Subcutaneous abdominal adipose tissue (tissue), 5 donors: ENCODE data around the gene HCK.

Experiments used
- H3K27ac ChIP-seq: one replicate; pipeline ENCODE4 v1.7.0; 2013; ENCODE audit warnings: low read depth, mild to moderate bottlenecking, inconsistent platforms, low read length, moderate library complexity
- H3K27me3 ChIP-seq, 5 donors: one replicate each; pipeline ENCODE4 v1.7.0; 2013; ENCODE audit warnings: low read length in 5 of 5, inconsistent platforms in 1 of 5; ENCODE audit not compliant: control insufficient read depth in 5 of 5, insufficient read depth in 4 of 5
- H3K36me3 ChIP-seq, 5 donors: one replicate each; pipeline ENCODE4 v1.7.0; 2013; ENCODE audit warnings: low read length in 5 of 5; ENCODE audit not compliant: control insufficient read depth in 5 of 5, insufficient read depth in 5 of 5
- H3K4me1 ChIP-seq, 5 donors: one replicate each; pipeline ENCODE4 v1.7.0; 2013; ENCODE audit warnings: low read length in 5 of 5, mild to moderate bottlenecking in 3 of 5, moderate library complexity in 1 of 5; ENCODE audit not compliant: control insufficient read depth in 5 of 5, insufficient read depth in 5 of 5
- H3K4me3 ChIP-seq, 5 donors: one replicate each; pipeline ENCODE4 v1.7.0; 2013; ENCODE audit warnings: low read length in 5 of 5, low read depth in 1 of 5
- H3K9ac ChIP-seq, 5 donors: one replicate each; pipeline ENCODE4 v1.7.0; 2013; ENCODE audit warnings: low read length in 5 of 5, mild to moderate bottlenecking in 4 of 5, moderate library complexity in 3 of 5
- H3K9me3 ChIP-seq, 5 donors: one replicate each; pipeline ENCODE4 v1.7.0; 2013; ENCODE audit warnings: low read length in 5 of 5; ENCODE audit not compliant: control insufficient read depth in 5 of 5
- donor health status: healthy.
- donor health status: healthy.
- donor health status: healthy.
- donor health status: healthy.
- donor health status: healthy.

HCK gene

DNA sequence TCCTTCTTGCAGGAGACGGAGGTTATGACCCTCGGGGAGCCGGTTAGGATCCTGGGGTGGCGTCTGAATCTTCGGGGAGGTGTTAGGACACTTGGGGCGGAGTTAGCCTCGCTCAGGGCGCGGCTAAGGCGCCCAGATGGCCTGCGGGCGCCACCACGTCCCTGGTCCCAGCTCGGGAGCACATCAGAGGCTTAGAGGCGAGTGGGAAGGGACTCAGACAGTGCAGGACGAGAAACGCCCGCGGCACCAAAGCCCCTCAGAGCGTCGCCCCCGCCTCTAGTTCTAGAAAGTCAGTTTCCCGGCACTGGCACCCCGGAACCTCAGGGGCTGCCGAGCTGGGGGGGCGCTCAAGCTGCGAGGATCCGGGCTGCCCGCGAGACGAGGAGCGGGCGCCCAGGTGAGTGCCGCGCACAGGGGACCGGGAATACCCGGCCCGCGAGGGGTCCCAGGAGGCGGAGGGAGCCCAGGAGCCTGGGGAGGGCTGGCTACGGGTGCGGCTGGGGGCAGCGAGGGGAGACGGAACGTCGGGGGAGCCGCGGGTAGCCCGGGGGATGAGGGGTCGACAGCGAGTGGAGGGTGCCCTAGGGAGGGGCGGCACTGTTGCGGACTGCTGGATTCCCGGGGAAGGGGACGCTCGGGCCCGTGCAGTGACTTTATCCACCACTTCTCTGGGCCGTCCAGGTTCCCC, at the start of gene HCK:
HCK (plus strand) TSS at position 153 of the 688 bp plus-strand sequence.
- peaks cover 18 to 34% (median 27%) of the 10 kb centered on the region in 5 donors for H3K27me3 ChIP-seq
- peaks cover 0 to 3% (median 0%) of the 10 kb centered on the region in 5 donors for H3K36me3 ChIP-seq
- peak within 1 kb of the TSS in 2 of 5 donors; percentile 51 to 56 for H3K9ac ChIP-seq
- H3K4me3 ChIP-seq = peak within 1 kb of the TSS; percentile 25 to 66 (median 40)
- H3K27ac ChIP-seq = no peak within 1 kb of the TSS
- H3K9me3 ChIP-seq = no peaks in the 10 kb centered on the region
- peaks cover 0 to 21% (median 9%) of the 10 kb centered on the region in 5 donors for H3K4me1 ChIP-seq

DNA sequence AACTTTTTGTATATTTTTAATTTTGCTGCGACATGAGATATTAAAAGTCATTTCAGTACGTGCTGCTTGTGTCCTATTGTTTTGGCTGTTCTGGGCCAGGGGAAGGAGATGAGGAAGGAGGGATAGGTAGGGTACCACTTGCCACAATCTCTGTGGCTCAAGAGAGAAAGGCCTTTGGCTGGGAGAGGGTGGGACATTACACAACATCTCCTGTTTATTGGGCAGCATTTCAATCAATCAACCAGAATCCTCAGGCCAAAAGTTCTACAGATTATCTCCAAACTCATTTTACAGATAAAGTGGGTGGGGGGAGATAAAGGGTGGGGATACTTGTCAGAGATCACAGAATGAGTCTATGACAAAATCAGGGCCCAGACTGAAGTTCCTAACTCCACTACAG, 48.7 kb upstream of the HCK start:
- H3K9me3 ChIP-seq = no peaks in the 10 kb centered on the region
- peaks cover 0 to 29% (median 16%) of the 10 kb centered on the region in 5 donors for H3K4me1 ChIP-seq
- H3K4me3 ChIP-seq = no peak overlapping the region
- no peaks in the 10 kb centered on the region for H3K36me3 ChIP-seq
- peaks cover 0 to 6% (median 0%) of the 10 kb centered on the region in 5 donors for H3K27me3 ChIP-seq
- no peak overlapping the region for H3K9ac ChIP-seq
- no peak overlapping the region for H3K27ac ChIP-seq

DNA sequence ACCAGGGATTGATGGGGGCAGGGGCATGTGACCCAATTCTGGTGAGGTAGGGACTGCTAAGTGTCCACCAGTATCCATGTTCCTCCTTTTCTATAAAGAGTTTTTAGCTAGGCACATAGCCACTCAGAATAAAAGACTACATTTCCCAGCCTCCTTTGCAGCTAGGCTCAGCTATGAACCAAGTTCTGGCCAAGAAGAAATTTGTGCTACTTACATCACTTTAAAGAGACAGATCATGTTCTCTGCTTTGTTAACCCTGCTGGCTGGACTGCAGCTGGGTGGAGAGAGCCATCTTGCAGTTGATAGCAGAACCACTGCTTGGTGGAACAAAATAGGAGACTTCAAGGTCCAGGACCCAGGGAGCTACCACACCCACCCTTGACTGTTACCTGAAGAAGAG, 47.1 kb upstream of the HCK start:
- Histone ChIP-seq H3K36me3 (no peaks in the 10 kb centered on the region), H3K9ac (no peak overlapping the region), H3K9me3 (no peaks in the 10 kb centered on the region), H3K27me3 (peaks cover 0 to 11% (median 1%) of the 10 kb centered on the region in 5 donors), H3K4me3 (no peak overlapping the region), H3K4me1 (peaks cover 0 to 43% (median 20%) of the 10 kb centered on the region in 5 donors), H3K27ac (no peak overlapping the region)

DNA sequence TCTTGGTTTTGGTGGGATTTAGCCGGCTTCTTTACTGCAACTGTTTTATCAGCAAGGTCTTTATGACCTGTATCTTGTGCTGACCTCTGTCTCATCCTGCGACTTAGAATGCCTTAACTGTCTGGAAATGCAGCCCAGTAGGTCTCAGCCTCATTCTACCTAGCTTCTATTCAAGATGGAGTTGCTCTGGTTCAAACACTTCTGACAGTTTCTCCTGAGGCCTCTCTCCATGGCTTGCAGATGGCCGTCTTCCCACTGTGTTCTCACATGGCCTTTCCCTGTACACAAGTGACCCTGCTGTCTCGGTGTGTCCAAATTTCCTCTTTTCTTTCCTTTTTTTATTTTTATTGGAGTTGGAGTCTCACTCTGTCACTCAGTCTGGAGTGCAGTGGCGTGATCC, 46.0 kb upstream of the HCK start:
- no peaks in the 10 kb centered on the region for H3K36me3 ChIP-seq
- H3K9ac ChIP-seq = no peak overlapping the region
- no peak overlapping the region for H3K4me3 ChIP-seq
- no peaks in the 10 kb centered on the region for H3K9me3 ChIP-seq
- peaks cover 0 to 11% (median 2%) of the 10 kb centered on the region in 5 donors for H3K27me3 ChIP-seq
- H3K4me1 ChIP-seq = peaks cover 0 to 44% (median 20%) of the 10 kb centered on the region in 5 donors
- H3K27ac ChIP-seq = no peak overlapping the region

DNA sequence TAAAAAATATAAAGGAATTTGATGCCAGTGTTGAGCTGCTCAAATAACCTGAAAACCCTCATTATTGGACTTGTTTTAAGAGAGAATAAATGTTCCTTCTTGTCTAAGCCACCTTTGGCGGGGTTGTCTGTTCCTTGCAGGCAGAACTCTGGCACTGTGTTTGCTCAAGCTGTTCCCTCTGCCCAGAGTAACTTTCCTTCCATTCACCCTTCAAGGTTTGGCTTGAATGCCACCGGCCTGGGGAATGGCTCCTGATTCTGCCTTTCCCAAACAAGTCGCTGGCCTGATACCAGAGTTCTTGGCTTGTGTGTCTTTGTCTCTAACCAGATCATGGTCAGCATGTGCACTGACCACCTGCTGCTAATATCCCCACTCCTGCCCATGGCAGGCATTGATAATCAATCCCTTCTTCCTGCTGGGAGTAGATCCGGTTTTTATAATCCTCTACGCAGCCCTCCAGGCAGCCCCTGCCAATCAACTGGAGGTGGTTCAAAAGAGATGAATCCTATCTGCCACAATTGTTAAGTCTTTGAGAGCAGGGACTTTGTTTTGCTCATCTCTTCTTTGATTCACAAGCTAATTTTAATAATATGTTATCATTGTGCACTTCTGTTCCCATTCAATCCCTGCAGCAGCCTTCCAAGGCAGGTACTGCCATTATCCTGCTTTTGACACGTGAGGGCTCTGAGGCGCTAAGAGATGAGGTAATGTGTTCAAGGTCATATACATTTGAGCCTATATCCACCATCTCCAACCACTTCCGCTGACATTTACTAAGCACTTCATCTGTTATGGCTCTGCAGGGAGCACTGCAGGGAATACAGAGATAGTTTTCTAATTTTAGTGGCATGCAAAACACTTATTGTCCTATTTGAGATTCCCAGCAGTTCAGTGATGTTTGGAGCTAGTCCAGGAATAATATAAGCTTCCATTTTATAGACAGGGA, 44.9 kb upstream of the HCK start:
- H3K36me3 ChIP-seq = no peaks in the 10 kb centered on the region
- peak overlapping the region; percentile 57 for H3K27ac ChIP-seq

DNA sequence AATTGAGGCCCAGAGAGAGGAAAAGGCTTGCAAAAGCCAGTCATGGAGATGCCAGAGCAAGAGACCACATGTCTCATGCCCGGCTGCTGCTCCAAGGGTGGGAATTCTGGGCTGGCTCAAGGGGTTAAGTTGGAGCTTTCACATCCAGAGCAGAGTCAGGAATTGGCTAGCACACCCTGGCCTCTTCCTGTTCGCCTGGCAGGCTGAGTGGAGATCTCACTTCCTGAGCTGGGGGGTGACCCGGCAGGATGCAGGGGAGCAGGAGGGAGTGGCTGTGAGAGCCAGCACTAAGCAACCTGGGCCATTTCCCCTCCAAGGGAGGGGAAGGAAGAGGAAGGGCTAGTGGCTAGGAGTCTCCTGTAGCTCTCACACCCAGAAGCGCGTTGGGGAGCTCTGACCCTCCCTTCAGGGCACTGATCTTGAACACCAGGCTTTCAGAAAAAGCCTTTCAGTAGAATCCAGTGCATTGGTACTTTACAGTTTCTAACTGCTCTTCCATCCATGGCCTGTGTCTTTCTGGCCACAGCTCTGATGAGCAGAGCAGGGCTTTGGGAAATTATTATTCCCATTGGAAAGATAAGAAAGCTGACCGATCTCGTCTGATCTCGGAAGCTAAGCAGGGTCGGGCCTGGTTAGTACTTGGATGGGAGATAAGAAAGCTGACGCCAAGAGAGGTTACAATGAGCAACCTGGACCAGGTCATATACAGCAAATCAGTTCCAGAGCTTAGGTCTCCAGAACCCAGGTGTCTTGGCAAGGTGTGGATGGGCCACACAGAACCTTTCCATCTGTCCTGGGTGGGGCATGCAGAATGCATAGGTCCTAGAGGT, 44.0 kb upstream of the HCK start:
- Histone ChIP-seq H3K4me1 (peaks cover 0 to 54% (median 20%) of the 10 kb centered on the region in 5 donors), H3K9me3 (no peaks in the 10 kb centered on the region), H3K4me3 (peak overlapping the region in 1 of 5 donors; percentile 8), H3K27me3 (peaks cover 3 to 11% (median 7%) of the 10 kb centered on the region in 5 donors), H3K9ac (peak overlapping the region in 1 of 5 donors; percentile 24), H3K36me3 (no peaks in the 10 kb centered on the region), H3K27ac (peak overlapping the region; percentile 57)

More for the DNA sequence above, 44.9 kb upstream of the HCK start:
- no peaks in the 10 kb centered on the region for H3K9me3 ChIP-seq
- H3K27me3 ChIP-seq = peaks cover 0 to 11% (median 6%) of the 10 kb centered on the region in 5 donors
- H3K4me1 ChIP-seq = peaks cover 0 to 51% (median 20%) of the 10 kb centered on the region in 5 donors
- H3K9ac ChIP-seq = no peak overlapping the region
- no peak overlapping the region for H3K4me3 ChIP-seq

DNA sequence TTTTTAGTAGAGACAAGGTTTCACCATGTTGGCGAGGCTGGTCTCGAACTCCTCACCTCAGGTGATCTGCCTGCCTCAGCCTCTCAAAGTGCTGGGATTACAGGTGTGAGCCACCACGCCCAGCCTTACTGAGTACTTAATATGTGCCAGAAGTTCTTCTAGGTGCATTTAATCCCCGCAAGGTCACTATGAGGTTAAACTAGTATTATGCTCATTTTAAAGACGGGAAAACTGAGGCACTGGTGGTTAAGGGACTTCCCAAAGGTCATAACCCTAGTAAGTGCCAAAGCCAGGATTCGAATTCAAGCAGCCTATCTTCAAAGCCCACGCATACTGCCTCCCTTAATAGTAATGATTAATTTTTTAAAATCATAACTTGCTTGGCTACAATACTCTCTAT, 42.5 kb upstream of the HCK start:
- H3K9ac ChIP-seq = peak overlapping the region in 1 of 5 donors; percentile 23
- H3K36me3 ChIP-seq = no peaks in the 10 kb centered on the region
- peaks cover 0 to 59% (median 20%) of the 10 kb centered on the region in 5 donors for H3K4me1 ChIP-seq
- H3K9me3 ChIP-seq = no peaks in the 10 kb centered on the region
- H3K4me3 ChIP-seq = peak overlapping the region in 1 of 5 donors; percentile 83
- H3K27ac ChIP-seq = no peak overlapping the region
- peaks cover 3 to 11% (median 7%) of the 10 kb centered on the region in 5 donors for H3K27me3 ChIP-seq

DNA sequence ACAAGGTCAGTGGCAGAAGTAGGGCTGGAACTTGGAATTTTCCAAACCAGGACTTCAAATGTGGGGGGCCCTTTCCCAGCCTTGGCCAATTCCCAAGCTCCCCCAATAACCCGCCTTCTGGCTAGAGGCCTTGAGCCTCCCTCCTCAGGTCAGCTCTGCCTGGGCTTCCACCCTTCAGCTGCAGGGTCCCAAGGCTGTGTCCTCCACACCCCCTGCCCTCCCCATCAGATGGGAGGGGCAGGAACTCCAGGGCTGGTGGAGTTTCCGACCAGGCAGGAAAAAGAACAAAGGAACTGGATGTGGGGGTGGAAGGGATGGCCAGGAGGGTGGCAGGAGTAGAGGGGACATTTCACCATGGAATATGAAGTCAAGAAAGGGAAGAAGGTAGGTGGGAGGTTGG, 41.9 kb upstream of the HCK start, which contains the start of gene CCM2L:
CCM2L (plus strand) TSS at position 338 of the 400 bp plus-strand sequence; CDS start at position 355, 17 bp downstream.
- Histone ChIP-seq H3K4me3 (peak within 1 kb of the TSS in 4 of 5 donors; percentile 58 to 83 (median 72)), H3K36me3 (no peaks in the 10 kb centered on the region), H3K27ac (peak within 1 kb of the TSS; percentile 39), H3K9ac (peak within 1 kb of the TSS in 2 of 5 donors; percentile 38 to 80), H3K9me3 (no peaks in the 10 kb centered on the region), H3K4me1 (peaks cover 0 to 62% (median 20%) of the 10 kb centered on the region in 5 donors), H3K27me3 (peaks cover 3 to 11% (median 7%) of the 10 kb centered on the region in 5 donors)

DNA sequence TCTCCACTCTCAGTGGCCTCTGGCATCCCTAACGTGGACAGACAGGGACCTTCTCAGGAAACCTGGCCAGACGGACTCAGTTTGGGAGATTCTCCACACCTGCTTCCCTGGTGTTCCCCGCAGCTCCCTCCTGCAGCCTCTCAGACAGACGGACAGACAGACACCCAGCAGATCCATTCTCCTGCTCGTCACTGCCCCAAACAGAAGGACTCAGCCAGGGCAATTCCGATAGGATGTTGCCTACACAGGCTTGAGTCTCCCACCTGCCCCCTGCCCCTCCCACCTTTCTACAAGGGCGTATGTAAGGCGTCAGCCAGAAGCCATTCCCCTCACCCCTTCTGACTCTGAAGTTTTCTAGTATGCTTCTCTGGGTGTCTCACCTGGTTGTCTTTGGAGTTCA, 41.4 kb upstream of the HCK start:
- Histone ChIP-seq H3K4me1 (peaks cover 0 to 65% (median 20%) of the 10 kb centered on the region in 5 donors), H3K27ac (peak overlapping the region; percentile 39), H3K27me3 (peaks cover 3 to 11% (median 7%) of the 10 kb centered on the region in 5 donors), H3K4me3 (peak overlapping the region in 4 of 5 donors; percentile 58 to 83 (median 72)), H3K36me3 (no peaks in the 10 kb centered on the region), H3K9ac (peak overlapping the region in 2 of 5 donors; percentile 38 to 80), H3K9me3 (no peaks in the 10 kb centered on the region)
